Hematopoietic multipotent progenitor cell treated with erythropoietin and hydrocortisone succinate and interleukin-3 and kit ligand, for 17 days (in vitro differentiated cells): Measurements from ENCODE around the gene MEN1.
"Not testable (repeated sequence)": the region's sequence is repeated elsewhere in the genome, so short reads cannot be mapped to it uniquely, and the experiment has no call there.

ENCODE experiments used
- DNase-seq: peaks from one replicate; pipeline ENCODE4 v3.0.0-alpha.2; 2015; ENCODE audit warnings: low spot score

MEN1 gene

DNA sequence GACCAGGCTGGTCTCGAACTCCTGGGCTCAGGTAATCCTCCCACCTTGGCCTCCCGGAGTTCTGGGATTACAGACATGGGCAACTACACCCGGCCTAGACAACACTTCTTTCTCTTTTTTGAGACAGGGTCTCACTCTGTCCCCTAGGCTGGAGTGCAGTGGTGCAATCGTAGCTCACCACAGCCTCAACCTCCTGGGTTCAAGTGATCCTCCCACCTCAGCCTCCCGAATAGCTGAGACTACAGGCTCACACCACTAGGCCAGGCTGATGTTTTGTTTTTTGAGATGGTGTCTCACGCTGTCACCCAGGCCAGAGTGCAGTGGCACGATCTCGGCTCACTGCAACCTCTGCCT lies 35.4 kb upstream of the MEN1 start:
- not testable (repeated sequence) for DNase-seq

DNA sequence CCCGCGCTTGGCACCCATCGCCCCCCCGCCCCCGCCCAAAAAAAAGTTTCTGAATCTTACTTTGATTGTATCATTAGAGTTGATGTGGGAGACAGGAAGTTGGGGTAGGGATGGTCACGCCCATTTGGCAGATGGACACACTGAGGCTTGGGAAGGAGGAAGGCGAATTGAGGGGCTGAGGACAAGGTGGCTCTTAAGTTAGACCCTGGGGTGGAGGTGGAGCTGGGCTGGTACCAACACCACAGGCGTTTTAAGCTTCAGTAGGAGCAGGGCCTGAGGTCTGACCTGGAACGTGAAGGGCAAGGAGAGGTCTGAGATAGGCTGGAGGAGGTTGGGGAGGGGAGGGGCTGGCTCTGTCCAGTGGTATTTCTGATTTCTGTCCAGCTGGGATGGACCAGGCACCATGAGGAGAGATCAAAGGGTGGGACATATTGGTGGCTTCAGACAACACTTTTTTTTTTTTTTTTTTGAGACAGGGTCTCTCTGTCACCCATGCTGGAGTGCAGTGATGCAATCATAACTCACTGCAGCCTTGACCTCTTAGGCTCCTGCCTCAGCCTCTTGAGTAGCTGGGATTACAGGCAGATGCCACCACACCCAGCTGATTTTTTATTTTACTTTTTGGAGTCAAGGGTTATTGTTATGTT lies 34.9 kb upstream of the MEN1 start:
- no peak for DNase-seq

GRCh38 chr11:64844330-64845128 lies 34.2 kb upstream of the MEN1 start, which contains the start of gene CDC42BPG:
TSS of gene CDC42BPG (minus strand) at chr11:64844653. CDS start at chr11:64844569, 84 bp downstream.
- DNase-seq: peak; percentile 61

GRCh38 chr11:64843686-64844329 lies 33.5 kb upstream of the MEN1 start:
- no peak for DNase-seq

DNA sequence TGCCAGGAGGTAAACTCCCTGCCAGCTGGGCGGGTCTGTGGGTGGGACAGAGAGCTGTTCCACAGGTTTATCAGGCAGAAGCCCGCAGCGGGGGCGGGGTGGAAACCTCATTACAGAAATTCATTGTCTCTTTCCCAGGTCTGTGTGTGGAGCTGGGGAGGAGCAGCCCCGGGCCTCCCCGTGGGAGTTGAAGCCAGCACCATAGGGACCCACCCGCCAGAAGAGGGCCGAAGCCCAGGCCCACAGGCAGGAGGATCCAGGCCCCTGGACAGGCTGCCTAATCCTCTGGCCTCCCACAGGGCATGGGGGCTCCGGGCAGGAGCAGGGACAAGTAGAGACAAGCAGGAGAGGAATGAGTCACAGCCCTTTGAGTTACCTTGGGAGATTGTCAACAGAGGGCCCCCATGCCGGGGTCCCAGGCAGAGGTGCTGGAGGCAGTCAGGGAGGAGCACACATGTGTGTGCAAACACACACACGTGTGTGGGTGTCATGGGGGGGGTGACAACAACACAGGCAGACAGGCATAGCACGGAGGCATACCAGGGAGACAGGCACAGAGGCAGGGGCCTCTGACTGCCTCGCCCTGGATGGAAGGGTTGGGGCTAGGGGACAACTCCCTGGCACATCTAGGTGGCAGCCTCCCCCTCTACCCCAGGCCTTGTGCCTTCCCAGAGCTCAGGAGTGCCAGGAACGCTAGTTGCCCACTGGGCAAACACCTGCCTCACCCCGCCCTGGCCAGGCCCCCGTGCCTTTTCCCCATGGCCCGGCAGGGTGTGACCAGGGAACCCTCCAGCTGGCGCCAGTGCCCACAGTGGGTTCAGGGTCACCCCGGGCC lies 32.7 kb upstream of the MEN1 start:
- no peak for DNase-seq

GRCh38 chr11:64842366-64842759 lies 32.0 kb upstream of the MEN1 start:
- no peak for DNase-seq

DNA sequence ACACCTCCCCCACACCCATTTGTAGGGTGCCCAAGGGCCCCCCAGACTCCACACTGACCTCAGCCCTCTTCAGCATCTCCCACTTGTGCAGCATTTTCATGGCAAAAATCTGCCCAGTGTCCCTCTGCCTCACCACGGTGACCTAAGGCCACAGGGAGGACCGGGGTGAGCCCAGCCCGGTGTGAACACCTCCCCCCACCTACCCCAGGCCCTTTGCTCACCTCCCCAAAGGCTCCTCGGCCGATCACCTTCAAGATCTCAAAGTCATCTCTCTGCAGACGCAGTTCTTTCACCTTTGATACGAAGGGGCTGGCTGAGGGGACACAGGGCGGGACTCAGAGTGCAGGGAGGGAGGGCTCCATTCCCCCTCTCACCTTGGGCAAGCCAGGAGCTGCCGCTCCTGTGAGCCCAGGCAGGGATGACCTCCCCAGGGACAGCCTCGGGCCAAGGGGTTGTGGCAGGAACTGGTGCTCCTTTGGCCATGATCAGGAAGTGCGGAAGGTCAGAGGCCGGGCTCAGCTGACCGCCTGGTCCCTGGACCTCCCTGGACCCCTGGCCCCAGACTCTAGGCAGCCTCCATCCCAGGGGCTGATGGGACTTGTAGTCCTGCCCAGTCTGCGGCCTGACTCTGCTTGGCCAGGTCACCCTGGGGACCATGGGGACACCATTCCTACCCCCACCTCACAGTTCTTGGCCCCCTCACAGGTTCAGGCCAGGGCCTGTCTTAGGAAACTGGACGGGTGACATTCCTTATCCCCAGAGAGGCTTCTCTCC lies 31.4 kb upstream of the MEN1 start:
- no peak for DNase-seq

- DNase-seq: no peak
These were observed 29.8 kb upstream of the MEN1 start for GRCh38 chr11:64839887-64840782.

DNA sequence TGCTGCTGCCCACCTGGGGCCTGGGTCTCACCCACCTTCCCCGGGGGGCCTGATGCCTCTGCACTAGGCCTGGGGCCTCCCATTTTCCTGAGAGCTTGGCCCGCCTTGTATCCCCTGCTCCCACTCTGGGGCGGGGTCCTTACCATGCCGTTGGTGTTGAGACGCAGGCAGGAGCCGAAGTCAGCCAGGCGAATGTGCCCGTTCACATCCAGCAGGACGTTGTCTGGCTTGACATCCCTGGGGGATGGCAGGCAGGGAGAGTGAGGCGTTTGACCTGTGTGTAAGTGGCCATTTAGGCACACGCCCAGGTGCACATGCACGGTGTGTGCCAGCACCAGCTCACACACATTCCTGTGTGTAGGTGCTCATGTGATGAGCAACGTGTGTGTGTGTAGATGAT lies 29.0 kb upstream of the MEN1 start:
- no peak for DNase-seq

DNA sequence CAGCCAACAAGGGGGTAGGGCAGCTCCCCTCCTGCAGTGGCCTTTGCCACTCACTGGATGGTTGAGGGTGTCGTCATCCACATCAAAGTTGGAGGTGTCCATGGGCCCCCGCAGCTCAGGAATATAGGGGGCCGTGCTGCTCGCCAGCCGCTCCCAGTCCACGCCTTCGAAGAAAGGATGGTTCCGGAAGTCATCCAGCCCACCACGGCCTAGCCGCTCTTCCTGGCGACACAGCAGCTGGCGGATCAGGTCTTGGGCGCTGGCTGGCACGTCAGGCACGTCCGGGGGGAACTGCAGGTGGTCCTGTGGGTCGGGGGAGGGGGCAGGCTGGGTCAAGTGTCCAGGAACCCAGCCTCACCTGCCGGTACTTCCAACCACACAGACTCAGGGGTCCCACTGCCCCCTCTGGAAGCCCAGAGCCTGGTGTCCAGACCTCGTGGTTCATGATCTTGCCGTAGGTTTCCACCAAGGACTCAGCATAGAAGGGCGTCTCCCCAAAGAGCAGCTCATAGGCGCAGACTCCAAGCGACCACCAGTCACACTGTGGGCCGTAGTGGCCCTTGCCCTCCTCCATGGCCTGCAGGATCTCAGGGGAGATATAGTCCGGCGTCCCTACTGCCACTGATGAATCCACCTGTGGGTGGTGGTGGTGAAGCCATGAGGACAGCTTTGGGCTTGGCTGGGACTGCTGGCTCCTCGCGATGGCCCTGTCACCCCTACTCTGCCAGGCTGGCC lies 28.4 kb upstream of the MEN1 start:
- DNase-seq: no peak

DNA sequence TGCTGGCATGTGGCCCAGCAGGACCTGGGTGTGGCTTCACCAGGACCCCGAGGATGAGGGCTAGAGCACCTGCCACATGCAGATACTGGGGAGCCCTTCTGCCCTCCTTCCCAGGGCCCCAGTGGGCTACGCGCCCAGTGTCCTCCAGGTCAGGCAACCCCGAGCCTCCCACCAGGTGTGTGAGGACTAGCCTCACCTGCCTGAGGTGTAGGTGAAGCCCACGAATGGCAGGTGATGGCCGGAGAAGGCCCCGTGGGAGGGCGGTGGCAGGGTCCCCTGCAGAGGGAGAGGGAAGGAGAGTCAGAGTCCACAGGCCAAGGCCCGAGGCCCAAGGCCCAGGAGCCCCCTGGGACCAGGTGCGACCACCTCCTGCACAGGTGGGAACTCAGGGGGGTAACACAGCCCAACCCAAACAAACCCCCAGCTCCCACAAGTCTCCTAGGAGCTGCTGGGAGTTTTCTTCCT lies 27.6 kb upstream of the MEN1 start:
- no peak for DNase-seq

DNA sequence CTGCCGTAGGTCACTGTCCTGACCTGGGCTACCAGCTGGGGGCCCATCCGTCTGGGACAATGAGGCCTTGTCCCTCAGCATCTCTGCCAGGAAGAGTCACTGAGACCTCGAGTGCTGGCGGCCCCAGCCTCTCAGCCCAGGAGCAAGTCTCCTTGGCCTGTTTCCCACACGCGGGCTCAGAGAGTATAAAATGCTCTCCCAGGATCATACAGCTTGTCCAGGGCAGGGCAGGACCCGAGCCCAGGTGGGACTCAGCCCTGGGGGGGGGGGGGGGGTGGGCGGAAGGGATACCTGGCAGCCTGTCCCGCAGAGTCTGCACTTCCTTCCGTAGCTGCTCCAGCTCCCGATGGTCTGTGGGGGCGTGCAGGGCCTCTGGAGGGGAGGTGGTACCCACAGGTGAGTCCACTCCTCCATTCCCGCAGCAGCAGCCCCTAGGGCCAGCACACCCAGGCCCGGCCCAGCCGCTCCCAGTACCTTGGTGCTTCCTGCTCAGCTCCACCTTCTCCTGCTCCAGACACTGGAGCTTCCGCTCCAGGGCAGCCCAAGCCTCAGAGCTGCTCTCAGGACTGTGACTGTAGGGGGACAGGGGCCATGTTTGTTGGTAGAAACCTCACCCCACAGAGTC lies 26.2 kb upstream of the MEN1 start:
- no peak for DNase-seq

- no peak for DNase-seq
These were observed 25.5 kb upstream of the MEN1 start for GRCh38 chr11:64835616-64836447.

DNA sequence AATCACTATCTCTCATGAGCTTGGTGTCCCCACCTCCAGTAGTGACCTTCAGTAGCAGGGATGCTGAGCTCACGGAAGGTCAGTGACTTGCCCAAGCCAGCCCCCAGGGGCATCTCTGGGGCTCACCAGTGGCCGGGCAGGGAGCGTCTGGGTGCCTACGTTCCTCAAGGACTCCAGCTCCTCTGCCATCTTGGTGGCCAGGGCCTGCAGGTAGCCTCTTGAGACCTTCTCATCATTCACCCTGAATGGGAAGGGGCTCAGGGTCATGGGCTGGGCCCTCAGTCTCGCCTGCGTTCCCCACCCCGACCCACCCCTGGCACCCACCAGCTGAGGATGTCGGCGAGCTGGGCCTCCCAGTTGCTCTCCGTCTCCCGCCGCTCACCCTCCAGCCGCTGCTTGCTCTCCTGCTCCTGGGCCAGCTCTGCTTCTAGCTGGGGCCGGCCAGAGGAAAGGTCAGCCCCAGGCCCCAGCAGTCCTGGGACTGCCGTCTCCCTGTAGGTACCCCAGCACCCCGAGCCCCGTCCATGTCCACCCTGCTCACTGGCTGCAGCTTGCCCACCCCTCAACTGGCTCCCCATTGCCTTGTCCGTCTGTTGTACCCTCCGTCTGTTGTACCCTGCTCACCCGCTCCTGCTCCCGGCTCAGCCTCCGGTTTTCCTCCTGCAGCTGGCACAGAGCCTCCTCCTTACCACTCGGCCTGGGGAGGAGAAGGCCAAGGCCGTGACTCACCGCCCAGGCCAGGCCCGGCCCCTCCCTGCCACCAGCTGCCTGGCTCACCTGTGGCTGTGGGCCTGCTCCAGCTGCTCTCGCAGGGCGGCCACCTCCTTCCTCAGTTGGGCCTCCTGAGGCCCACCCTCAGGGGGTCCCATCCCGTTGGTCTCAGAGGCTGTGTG lies 24.6 kb upstream of the MEN1 start:
- DNase-seq: no peak

- DNase-seq: no peak
These were observed 23.8 kb upstream of the MEN1 start for GRCh38 chr11:64834031-64834722.

DNA sequence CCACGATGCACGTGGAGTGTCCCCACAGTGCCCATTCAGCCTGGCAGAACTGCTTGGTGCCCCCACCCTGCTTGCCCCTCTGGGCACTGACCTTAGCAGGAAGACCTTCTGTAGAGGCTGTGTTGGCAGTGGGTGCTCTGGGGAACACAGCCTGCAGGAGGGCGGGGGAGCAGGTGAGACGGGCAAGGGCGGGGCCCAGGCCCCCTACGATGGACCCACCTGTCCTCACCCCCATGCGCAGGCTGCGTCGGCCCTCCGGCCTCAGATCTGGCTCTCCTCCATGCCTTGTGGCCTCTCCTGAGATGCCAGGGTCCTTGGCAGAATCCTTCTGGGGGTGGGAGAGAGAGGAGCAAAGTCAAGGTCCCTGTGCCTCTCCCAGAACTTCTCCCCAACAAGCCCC lies 23.2 kb upstream of the MEN1 start:
- DNase-seq: no peak

- DNase-seq: no peak
These were observed 22.8 kb upstream of the MEN1 start for GRCh38 chr11:64833198-64833502.
